A673 (cell line): ENCODE measurements around the gene XPO6. TPM values are rescaled to one million over a fixed set of nuclear protein-coding genes. Genes with fewer than 3 reads are reported as not detected.

Experiments
- BruUV-seq: library from RNA; stranded (reverse); fragments of 400-500 nt; replicated peaks from 2 replicates; lab custom pipeline; 2021; lab: Mats Ljungman, UMichigan
- CTCF ChIA-PET: fragments of 300-600 bp; sonication (Branson Sonifier 250); formaldehyde crosslinking; loops from one replicate; lab custom pipeline; 2022; ENCODE audit warnings: antibody characterized with exemption; lab: Charles Lee
- POLR2A ChIA-PET: fragments of 300-600 bp; sonication (Branson Sonifier 250); formaldehyde crosslinking; loops from one replicate; lab custom pipeline; 2022; ENCODE audit warnings: antibody characterized with exemption; ENCODE audit not compliant: low non-redundant PET; lab: Charles Lee
- DNase-seq: peaks from one replicate; pipeline ENCODE4 v3.0.0-alpha.2; 2015; ENCODE audit warnings: low spot score
- H3K27ac ChIP-seq: fragments of 200-600 bp; sonication (generic); 2 replicates; pipeline ENCODE4 v1.5.1; 2016; ENCODE audit warnings: mixed run types, low read depth, mild to moderate bottlenecking, mixed read lengths, antibody characterized with exemption, low read length; ENCODE audit not compliant: poor library complexity, severe bottlenecking
- H3K27me3 ChIP-seq: fragments of 200-600 bp; sonication (generic); replicated peaks from 2 replicates; pipeline ENCODE4 v1.6.1; 2017; ENCODE audit warnings: mixed run types, low read depth, mild to moderate bottlenecking, mixed read lengths, antibody characterized with exemption, low read length; ENCODE audit not compliant: insufficient read depth, poor library complexity
- H3K36me3 ChIP-seq: fragments of 200-600 bp; sonication (generic); 2 replicates; pipeline ENCODE4 v1.6.1; 2016; ENCODE audit warnings: mixed run types, mild to moderate bottlenecking, mixed read lengths, antibody characterized with exemption, low read length; ENCODE audit not compliant: insufficient read depth, poor library complexity, severe bottlenecking
- H3K4me1 ChIP-seq: fragments of 200-600 bp; sonication (generic); 2 replicates; pipeline ENCODE4 v1.6.1; 2017; ENCODE audit warnings: mixed run types, mild to moderate bottlenecking, mixed read lengths, antibody characterized with exemption, low read length; ENCODE audit not compliant: insufficient read depth, poor library complexity, severe bottlenecking
- H3K4me3 ChIP-seq: fragments of 200-600 bp; sonication (generic); 2 replicates; pipeline ENCODE4 v1.5.1; 2016; ENCODE audit warnings: low read depth, mixed run types, mild to moderate bottlenecking, mixed read lengths, low read length; ENCODE audit not compliant: poor library complexity, severe bottlenecking
- H3K9me3 ChIP-seq: fragments of 200-600 bp; sonication (generic); 2 replicates; pipeline ENCODE4 v1.6.1; 2016; ENCODE audit warnings: mixed run types, low read depth, mild to moderate bottlenecking, mixed read lengths, antibody characterized with exemption, low read length; ENCODE audit not compliant: poor library complexity, severe bottlenecking
- EZH2 ChIP-seq: fragments of 200-600 bp; sonication (generic); IDR thresholded peaks from 2 replicates; pipeline ENCODE4 v1.6.1; 2017; ENCODE audit warnings: borderline replicate concordance, low read depth, mild to moderate bottlenecking, mixed read lengths, antibody characterized with exemption, low read length; ENCODE audit not compliant: poor library complexity, severe bottlenecking
- intact Hi-C: fragments of 100-400 bp; cut with micrococcal nuclease; formaldehyde crosslinking; loops from one replicate; pipeline ENCODE4 v1.10.0; 2022; ENCODE audit not compliant: unreplicated experiment
- total RNA-seq: library from RNA; stranded (reverse); gene quantifications from 2 replicates; pipeline ENCODE4 v1.2.3, GENCODE V29; 2021
- TF ChIP-seq, protein P1 (sequence below): fragments of 300-800, 200-600 bp; sonication (generic); conservative IDR thresholded peaks from 2 replicates; pipeline ENCODE4 v1.5.1; 2017; ENCODE audit warnings: low read depth, mild to moderate bottlenecking, antibody characterized with exemption, low read length, moderate library complexity, mixed read lengths

XPO6 gene
- total RNA-seq, 1 experiment from 2014 or later: 155 TPM

- peaks cover 55% of the 10 kb centered on the region for H3K4me1 ChIP-seq
- H3K27me3 ChIP-seq: no peaks in the 10 kb centered on the region
- intact Hi-C loops: no loop called here
- TF ChIP-seq EZH2: no peak
- TF ChIP-seq, protein P1, sequence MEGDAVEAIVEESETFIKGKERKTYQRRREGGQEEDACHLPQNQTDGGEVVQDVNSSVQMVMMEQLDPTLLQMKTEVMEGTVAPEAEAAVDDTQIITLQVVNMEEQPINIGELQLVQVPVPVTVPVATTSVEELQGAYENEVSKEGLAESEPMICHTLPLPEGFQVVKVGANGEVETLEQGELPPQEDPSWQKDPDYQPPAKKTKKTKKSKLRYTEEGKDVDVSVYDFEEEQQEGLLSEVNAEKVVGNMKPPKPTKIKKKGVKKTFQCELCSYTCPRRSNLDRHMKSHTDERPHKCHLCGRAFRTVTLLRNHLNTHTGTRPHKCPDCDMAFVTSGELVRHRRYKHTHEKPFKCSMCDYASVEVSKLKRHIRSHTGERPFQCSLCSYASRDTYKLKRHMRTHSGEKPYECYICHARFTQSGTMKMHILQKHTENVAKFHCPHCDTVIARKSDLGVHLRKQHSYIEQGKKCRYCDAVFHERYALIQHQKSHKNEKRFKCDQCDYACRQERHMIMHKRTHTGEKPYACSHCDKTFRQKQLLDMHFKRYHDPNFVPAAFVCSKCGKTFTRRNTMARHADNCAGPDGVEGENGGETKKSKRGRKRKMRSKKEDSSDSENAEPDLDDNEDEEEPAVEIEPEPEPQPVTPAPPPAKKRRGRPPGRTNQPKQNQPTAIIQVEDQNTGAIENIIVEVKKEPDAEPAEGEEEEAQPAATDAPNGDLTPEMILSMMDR: no peak
- ChIA-PET CTCF (interaction anchor here (0.7 kb wide), 1 partner anchor 9 kb away, joined by 12 read pairs; no protein-coding TSS in a partner anchor), POLR2A (no interaction called here)
- peak; percentile 87 for DNase-seq
- no peaks in the 10 kb centered on the region for H3K36me3 ChIP-seq
- BruUV-seq: no TSS peak
- H3K9me3 ChIP-seq: peaks cover 6% of the 10 kb centered on the region
- H3K4me3 ChIP-seq: peak overlapping the region; percentile 5
- peak overlapping the region; percentile 70 for H3K27ac ChIP-seq
These were observed 23.5 kb downstream of the XPO6 start for GRCh38 chr16:28188085-28188916.

- ChIA-PET CTCF (no interaction called here), POLR2A (no interaction called here)
- H3K27ac ChIP-seq: peak overlapping the region; percentile 57
- TF ChIP-seq EZH2: no peak
- TF ChIP-seq, protein P1: no peak
- no peaks in the 10 kb centered on the region for H3K27me3 ChIP-seq
- DNase-seq: no peak
- H3K4me3 ChIP-seq: no peak overlapping the region
- H3K9me3 ChIP-seq: peaks cover 6% of the 10 kb centered on the region
- no peaks in the 10 kb centered on the region for H3K36me3 ChIP-seq
- intact Hi-C loops: no loop called here
- H3K4me1 ChIP-seq: peaks cover 51% of the 10 kb centered on the region
- BruUV-seq: no TSS peak
These were observed 24.2 kb downstream of the XPO6 start for GRCh38 chr16:28187595-28188004.

DNA sequence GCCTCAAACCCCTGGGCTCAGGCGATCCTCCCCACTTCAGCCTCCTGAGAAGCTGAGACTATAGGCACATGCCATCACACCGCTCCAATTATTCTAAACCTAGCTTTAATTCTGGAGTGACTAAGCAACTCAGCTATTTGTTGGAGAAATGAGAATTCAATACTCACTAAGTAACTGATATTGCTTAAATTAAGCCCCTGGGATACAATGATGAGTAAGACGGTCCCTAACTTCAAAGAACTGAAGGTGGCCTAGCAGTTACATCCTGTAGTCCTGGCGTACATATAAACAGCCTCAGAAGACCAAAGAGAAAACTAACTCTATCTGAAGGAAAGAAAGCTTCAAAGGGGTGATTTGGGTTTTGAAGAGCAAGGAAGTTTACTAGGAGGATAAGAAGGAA is 25.0 kb downstream of the XPO6 start:
- POLR2A ChIA-PET: no interaction called here
- peak overlapping the region; percentile 19 for H3K27ac ChIP-seq
- H3K27me3 ChIP-seq: no peaks in the 10 kb centered on the region
- CTCF ChIA-PET: no interaction called here
- TF ChIP-seq EZH2: no peak
- TF ChIP-seq, protein P1: no peak
- intact Hi-C loops: no loop called here
- peaks cover 56% of the 10 kb centered on the region for H3K4me1 ChIP-seq
- no peaks in the 10 kb centered on the region for H3K36me3 ChIP-seq
- DNase-seq: peak; percentile 31
- no TSS peak for BruUV-seq
- no peak overlapping the region for H3K4me3 ChIP-seq
- peaks cover 6% of the 10 kb centered on the region for H3K9me3 ChIP-seq
